GM12878 (cell line): ENCODE measurements around the gene PGBD5. TPM values are rescaled to one million over a fixed set of nuclear protein-coding genes. Genes with fewer than 3 reads are reported as not detected.

Experiments
- ATAC-seq: fragments of 200-7000 bp; cut with Tn5 transposase; 3 replicates; pipeline ENCODE4 v1.9.1; 2020; ENCODE audit warnings: mild to moderate bottlenecking, moderate library complexity
- BruUV-seq: library from RNA; stranded (reverse); fragments of 400-500 nt; replicated peaks from 2 replicates; lab custom pipeline; 2021; lab: Mats Ljungman, UMichigan
- CTCF ChIA-PET: fragments of 300-600 bp; sonication (Branson Sonifier 250); formaldehyde crosslinking; extraction: SDS; loops from one replicate; lab custom pipeline; 2021; ENCODE audit warnings: inconsistent platforms; lab: Yijun Ruan, JAX
- POLR2A ChIA-PET: fragments of 350-600 bp; formaldehyde crosslinking; extraction: SDS; loops from one replicate; lab custom pipeline; 2021; ENCODE audit warnings: inconsistent platforms; lab: Charles Lee
- RAD21 ChIA-PET: fragments of 300-600 bp; sonication (Branson Sonifier 250); formaldehyde crosslinking; loops from one replicate; lab custom pipeline; 2023; ENCODE audit warnings: antibody characterized with exemption; ENCODE audit not compliant: unreplicated experiment; lab: Charles Lee
- SMC1A ChIA-PET: fragments of 300-600 bp; sonication (Branson Sonifier 250); formaldehyde crosslinking; loops from one replicate; lab custom pipeline; 2023; ENCODE audit not compliant: unreplicated experiment, uncharacterized antibody; lab: Charles Lee
- DNase-seq: peaks from one replicate; pipeline ENCODE4 v3.0.0-alpha.2; 2011; ENCODE audit warnings: low read depth, low spot score
- FAIRE-seq: peaks from 3 replicates; lab custom pipeline; 2011; peaks lifted over from hg19 to GRCh38; lab: Jason Lieb, UNC
- H2AFZ ChIP-seq: 2 replicates; pipeline ENCODE4 v1.6.0; 2011; ENCODE audit warnings: low read depth, low read length, control low read depth; ENCODE audit not compliant: control insufficient read depth
- H3K27ac ChIP-seq: 2 replicates; pipeline ENCODE4 v1.5.1; 2011; ENCODE audit warnings: control low read depth; ENCODE audit not compliant: control insufficient read depth, insufficient read depth
- H3K27me3 ChIP-seq, 2 experiments: replicated peaks in 1 of 2; 2 replicates each; pipeline versions ENCODE4 v1.6.0 to v1.6.1; 2011; ENCODE audit warnings: low read length in 1 of 2; ENCODE audit not compliant: control insufficient read depth in 2 of 2, insufficient read depth in 2 of 2
- H3K36me3 ChIP-seq, 2 experiments: 2 replicates each; pipeline ENCODE4 v1.5.1; 2011; ENCODE audit warnings: low read length in 1 of 2; ENCODE audit not compliant: control insufficient read depth in 2 of 2, insufficient read depth in 2 of 2
- H3K4me1 ChIP-seq: 2 replicates; pipeline ENCODE4 v1.6.1; 2011; ENCODE audit warnings: mild to moderate bottlenecking, low read length, moderate library complexity, mixed read lengths; ENCODE audit not compliant: control insufficient read depth, insufficient read depth
- H3K4me2 ChIP-seq: 2 replicates; pipeline ENCODE4 v1.6.0; 2011; ENCODE audit warnings: control low read depth; ENCODE audit not compliant: control insufficient read depth, insufficient read depth
- H3K4me3 ChIP-seq: fragments of 200-600 bp; sonication (generic); 2 replicates; pipeline ENCODE4 v1.5.1; 2016
- H3K79me2 ChIP-seq: 2 replicates; pipeline ENCODE4 v1.6.0; 2011; ENCODE audit warnings: low read length; ENCODE audit not compliant: control insufficient read depth, insufficient read depth
- H3K9ac ChIP-seq: 2 replicates; pipeline ENCODE4 v1.8.0; 2011; ENCODE audit warnings: low read length, control low read depth, mixed read lengths; ENCODE audit not compliant: control insufficient read depth, insufficient read depth
- H3K9me3 ChIP-seq: replicated peaks from 3 replicates; pipeline ENCODE4 v1.5.1; 2011; ENCODE audit warnings: mild to moderate bottlenecking, low read length; ENCODE audit not compliant: control insufficient read depth, insufficient read depth
- H4K20me1 ChIP-seq: 2 replicates; pipeline ENCODE4 v1.6.0; 2011; ENCODE audit not compliant: control insufficient read depth, insufficient read depth
- ASH2L ChIP-seq: fragments of 300-600, 200-600 bp; sonication (generic); IDR thresholded peaks from 2 replicates; pipeline ENCODE4 v1.6.1; 2017; ENCODE audit warnings: low read depth, mild to moderate bottlenecking, borderline replicate concordance
- EGR1 ChIP-seq, 2 experiments: IDR thresholded peaks; 1 replicate in 1 of 2; 2 replicates in 1 of 2; pipeline ENCODE4 v1.6.1; 2011 to 2012; ENCODE audit warnings: low read depth in 2 of 2, low read length in 2 of 2, borderline replicate concordance in 1 of 2, mild to moderate bottlenecking in 1 of 2, moderate library complexity in 1 of 2
- GABPA ChIP-seq: IDR thresholded peaks from 2 replicates; pipeline ENCODE4 v1.6.1; 2014; ENCODE audit warnings: antibody characterized with exemption, low read depth, mild to moderate bottlenecking, inconsistent platforms
- MEF2B ChIP-seq: fragments of 450-650 bp; IDR thresholded peaks from 2 replicates; pipeline ENCODE4 v1.6.1; 2018; ENCODE audit warnings: mild to moderate bottlenecking, moderate library complexity; ENCODE audit not compliant: partially characterized antibody, poor library complexity, severe bottlenecking
- NR2C2 ChIP-seq: IDR thresholded peaks from 2 replicates; pipeline ENCODE4 v1.6.1; 2011; ENCODE audit warnings: borderline replicate concordance, low read depth; ENCODE audit not compliant: control insufficient read depth, insufficient read length
- RAD51 ChIP-seq: fragments of 450-650 bp; IDR thresholded peaks from 2 replicates; pipeline ENCODE4 v1.6.1; 2016; ENCODE audit warnings: moderate library complexity, mild to moderate bottlenecking, inconsistent platforms
- SREBF2 ChIP-seq: IDR thresholded peaks from 2 replicates; pipeline ENCODE4 v1.6.1; 2012; ENCODE audit warnings: mild to moderate bottlenecking, low read length
- SRF ChIP-seq, 2 experiments: IDR thresholded peaks; 2 replicates each; pipeline ENCODE4 v1.6.1; 2011; ENCODE audit warnings: low read depth in 2 of 2, low read length in 2 of 2, mild to moderate bottlenecking in 1 of 2, moderate library complexity in 1 of 2
- SUZ12 ChIP-seq: fragments of 200-600 bp; sonication (generic); IDR thresholded peaks from one replicate; pipeline ENCODE4 v1.6.1; 2018; ENCODE audit warnings: antibody characterized with exemption, mild to moderate bottlenecking; ENCODE audit not compliant: unreplicated experiment
- ZNF384 ChIP-seq: IDR thresholded peaks from 2 replicates; pipeline ENCODE4 v1.6.1; 2012; ENCODE audit warnings: low read depth, mild to moderate bottlenecking, low read length, improper control_type of control experiment, borderline replicate concordance
- ZNF622 ChIP-seq: fragments of 450-650 bp; IDR thresholded peaks from 2 replicates; pipeline ENCODE4 v1.6.1; 2017; ENCODE audit warnings: mild to moderate bottlenecking, inconsistent platforms
- ZZZ3 ChIP-seq: IDR thresholded peaks from 2 replicates; pipeline ENCODE4 v1.6.1; 2011; ENCODE audit warnings: low read depth; ENCODE audit not compliant: control insufficient read depth, insufficient read length
- WGBS: methylation state at CpG from one replicate; pipeline ENCODE4 v1.1.6; 2016; ENCODE audit warnings: low lambda C conversion rate; ENCODE audit not compliant: insufficient replicate concordance, insufficient coverage; ENCODE audit errors: missing lambda C conversion rate; 5-methylcytosine and 5-hydroxymethylcytosine counted together
- in situ Hi-C: fragments of 300-500 bp; cut with MboI; formaldehyde crosslinking; loops from 9 replicates; pipeline ENCODE4 v1.14.3; 2018; ENCODE audit warnings: mixed read lengths
- intact Hi-C: fragments of 100-400 bp; cut with micrococcal nuclease; formaldehyde crosslinking; loops from one replicate; pipeline ENCODE4 v1.14.2; 2022; ENCODE audit not compliant: unreplicated experiment
- polyA plus RNA-seq, 11 experiments: library from polyadenylated mRNA; depleted of rRNA in 4 of 11; unstranded in 6 of 11; stranded (reverse) in 5 of 11; fragments of >200 nt; fragmentation: Nextera tagmentation in 4 of 11; fragmentation: Illumina TruSeq in 1 of 11; extraction: Ambion mirVana in 4 of 11; extraction: Trizol in 1 of 11; gene quantifications; 1 replicate in 1 of 11; 2 replicates in 10 of 11; pipeline versions ENCODE4 v1.2.1 to v1.2.3, GENCODE V29; 2011 to 2016; ENCODE audit warnings: inconsistent platforms in 2 of 11, missing spikeins in 2 of 11, low read depth in 1 of 11
- total RNA-seq, 4 experiments: library from RNA; depleted of rRNA in 3 of 4; stranded (reverse); fragments of >200 nt in 3 of 4; fragmentation: Illumina TruSeq in 1 of 4; extraction: Trizol in 1 of 4; gene quantifications; 2 replicates each; pipeline versions ENCODE4 v1.2.1 to v1.2.3, GENCODE V29; 2013 to 2021
- TF ChIP-seq, protein P1 (sequence below): fragments of 450-650 bp; IDR thresholded peaks from 2 replicates; pipeline ENCODE4 v1.6.1; 2014; ENCODE audit warnings: mild to moderate bottlenecking
- TF ChIP-seq, protein P2 (sequence below): IDR thresholded peaks from 2 replicates; pipeline ENCODE4 v1.6.1; 2011; ENCODE audit warnings: low read depth, mild to moderate bottlenecking, low read length, moderate library complexity, borderline replicate concordance; ENCODE audit errors: extremely low read depth
- TF ChIP-seq, protein P3 (sequence below): fragments of 450-650 bp; IDR thresholded peaks from 2 replicates; pipeline ENCODE4 v1.6.1; 2017; ENCODE audit warnings: mild to moderate bottlenecking, moderate library complexity
- TF ChIP-seq, protein P4 (sequence below): fragments of 450-650 bp; formaldehyde crosslinking; IDR thresholded peaks from 2 replicates; pipeline ENCODE4 v1.4.0; 2022; ENCODE audit warnings: mild to moderate bottlenecking, moderate library complexity

PGBD5 gene
- total and polyA plus RNA-seq, 10 of the 15 experiments (the other 5 are each of a cell fraction or from before 2014, with no cell fraction given), result 0.03 TPM; not detected in 9

DNA sequence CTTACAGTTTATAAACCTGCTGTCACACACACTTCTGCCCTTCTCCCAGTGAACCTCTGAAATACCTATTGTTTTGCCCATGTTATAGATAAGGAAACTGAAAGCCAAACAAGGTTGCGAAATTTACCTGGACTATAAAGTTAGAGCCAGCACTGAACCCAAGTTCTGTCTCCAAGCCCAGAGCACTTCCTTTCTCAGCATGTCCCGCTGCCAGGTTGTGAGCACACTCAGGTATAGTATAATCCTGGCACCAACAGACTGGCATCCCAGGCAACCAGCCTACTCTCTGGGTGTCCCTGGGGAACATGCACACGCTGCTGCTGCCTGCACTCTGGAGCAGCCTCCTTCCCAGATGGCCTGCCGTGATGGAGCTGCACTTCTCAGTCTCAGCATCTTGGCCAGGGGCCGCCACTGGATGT, 45.1 kb downstream of the PGBD5 start:
- Histone ChIP-seq H3K9ac (no peak overlapping the region), H3K9me3 (peaks cover 2% of the 10 kb centered on the region; the same call in 1 of the 3 replicates), H3K27me3 (no peaks in the 10 kb centered on the region), H3K36me3 (no peaks in the 10 kb centered on the region), H3K4me2 (no peak overlapping the region), H4K20me1 (no peaks in the 10 kb centered on the region), H3K4me3 (no peak overlapping the region), H3K4me1 (no peaks in the 10 kb centered on the region), H3K79me2 (no peaks in the 10 kb centered on the region), H2AFZ (no peak overlapping the region), H3K27ac (no peak overlapping the region)
- no TSS peak for BruUV-seq
- ChIA-PET POLR2A (no interaction called here), SMC1A (no interaction called here), CTCF (no interaction called here), RAD21 (no interaction called here)
- FAIRE-seq (no peak), DNase-seq (no peak), ATAC-seq (no peak)
- WGBS, result 2% methylated on average over 5 of the region's 5 CpGs
- in situ Hi-C loops (no loop called here), intact Hi-C loops (no loop called here)
- no peak for TF ChIP-seq ZNF622
- TF ChIP-seq ZZZ3, result no peak
- no peak for TF ChIP-seq ASH2L
- no peak for TF ChIP-seq GABPA
- TF ChIP-seq, protein P1, sequence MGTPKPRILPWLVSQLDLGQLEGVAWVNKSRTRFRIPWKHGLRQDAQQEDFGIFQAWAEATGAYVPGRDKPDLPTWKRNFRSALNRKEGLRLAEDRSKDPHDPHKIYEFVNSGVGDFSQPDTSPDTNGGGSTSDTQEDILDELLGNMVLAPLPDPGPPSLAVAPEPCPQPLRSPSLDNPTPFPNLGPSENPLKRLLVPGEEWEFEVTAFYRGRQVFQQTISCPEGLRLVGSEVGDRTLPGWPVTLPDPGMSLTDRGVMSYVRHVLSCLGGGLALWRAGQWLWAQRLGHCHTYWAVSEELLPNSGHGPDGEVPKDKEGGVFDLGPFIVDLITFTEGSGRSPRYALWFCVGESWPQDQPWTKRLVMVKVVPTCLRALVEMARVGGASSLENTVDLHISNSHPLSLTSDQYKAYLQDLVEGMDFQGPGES, result no peak
- TF ChIP-seq, protein P2, sequence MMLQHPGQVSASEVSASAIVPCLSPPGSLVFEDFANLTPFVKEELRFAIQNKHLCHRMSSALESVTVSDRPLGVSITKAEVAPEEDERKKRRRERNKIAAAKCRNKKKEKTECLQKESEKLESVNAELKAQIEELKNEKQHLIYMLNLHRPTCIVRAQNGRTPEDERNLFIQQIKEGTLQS, result no peak
- TF ChIP-seq SRF (IDR thresholded peaks at IDR 0.05; ENCODE audit: low read depth in 2 of 2, low read length in 2 of 2), result no peak
- TF ChIP-seq ZNF384, result no peak
- no peak for TF ChIP-seq NR2C2
- no peak for TF ChIP-seq RAD51
- TF ChIP-seq, protein P3, sequence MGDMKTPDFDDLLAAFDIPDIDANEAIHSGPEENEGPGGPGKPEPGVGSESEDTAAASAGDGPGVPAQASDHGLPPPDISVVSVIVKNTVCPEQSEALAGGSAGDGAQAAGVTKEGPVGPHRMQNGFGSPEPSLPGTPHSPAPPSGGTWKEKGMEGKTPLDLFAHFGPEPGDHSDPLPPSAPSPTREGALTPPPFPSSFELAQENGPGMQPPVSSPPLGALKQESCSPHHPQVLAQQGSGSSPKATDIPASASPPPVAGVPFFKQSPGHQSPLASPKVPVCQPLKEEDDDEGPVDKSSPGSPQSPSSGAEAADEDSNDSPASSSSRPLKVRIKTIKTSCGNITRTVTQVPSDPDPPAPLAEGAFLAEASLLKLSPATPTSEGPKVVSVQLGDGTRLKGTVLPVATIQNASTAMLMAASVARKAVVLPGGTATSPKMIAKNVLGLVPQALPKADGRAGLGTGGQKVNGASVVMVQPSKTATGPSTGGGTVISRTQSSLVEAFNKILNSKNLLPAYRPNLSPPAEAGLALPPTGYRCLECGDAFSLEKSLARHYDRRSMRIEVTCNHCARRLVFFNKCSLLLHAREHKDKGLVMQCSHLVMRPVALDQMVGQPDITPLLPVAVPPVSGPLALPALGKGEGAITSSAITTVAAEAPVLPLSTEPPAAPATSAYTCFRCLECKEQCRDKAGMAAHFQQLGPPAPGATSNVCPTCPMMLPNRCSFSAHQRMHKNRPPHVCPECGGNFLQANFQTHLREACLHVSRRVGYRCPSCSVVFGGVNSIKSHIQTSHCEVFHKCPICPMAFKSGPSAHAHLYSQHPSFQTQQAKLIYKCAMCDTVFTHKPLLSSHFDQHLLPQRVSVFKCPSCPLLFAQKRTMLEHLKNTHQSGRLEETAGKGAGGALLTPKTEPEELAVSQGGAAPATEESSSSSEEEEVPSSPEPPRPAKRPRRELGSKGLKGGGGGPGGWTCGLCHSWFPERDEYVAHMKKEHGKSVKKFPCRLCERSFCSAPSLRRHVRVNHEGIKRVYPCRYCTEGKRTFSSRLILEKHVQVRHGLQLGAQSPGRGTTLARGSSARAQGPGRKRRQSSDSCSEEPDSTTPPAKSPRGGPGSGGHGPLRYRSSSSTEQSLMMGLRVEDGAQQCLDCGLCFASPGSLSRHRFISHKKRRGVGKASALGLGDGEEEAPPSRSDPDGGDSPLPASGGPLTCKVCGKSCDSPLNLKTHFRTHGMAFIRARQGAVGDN, result no peak
- no peak for TF ChIP-seq SUZ12
- TF ChIP-seq EGR1 (IDR thresholded peaks at IDR 0.05; ENCODE audit: borderline replicate concordance in 1 of 2, low read depth in 2 of 2, low read length in 2 of 2), result no peak
- TF ChIP-seq, protein P4, sequence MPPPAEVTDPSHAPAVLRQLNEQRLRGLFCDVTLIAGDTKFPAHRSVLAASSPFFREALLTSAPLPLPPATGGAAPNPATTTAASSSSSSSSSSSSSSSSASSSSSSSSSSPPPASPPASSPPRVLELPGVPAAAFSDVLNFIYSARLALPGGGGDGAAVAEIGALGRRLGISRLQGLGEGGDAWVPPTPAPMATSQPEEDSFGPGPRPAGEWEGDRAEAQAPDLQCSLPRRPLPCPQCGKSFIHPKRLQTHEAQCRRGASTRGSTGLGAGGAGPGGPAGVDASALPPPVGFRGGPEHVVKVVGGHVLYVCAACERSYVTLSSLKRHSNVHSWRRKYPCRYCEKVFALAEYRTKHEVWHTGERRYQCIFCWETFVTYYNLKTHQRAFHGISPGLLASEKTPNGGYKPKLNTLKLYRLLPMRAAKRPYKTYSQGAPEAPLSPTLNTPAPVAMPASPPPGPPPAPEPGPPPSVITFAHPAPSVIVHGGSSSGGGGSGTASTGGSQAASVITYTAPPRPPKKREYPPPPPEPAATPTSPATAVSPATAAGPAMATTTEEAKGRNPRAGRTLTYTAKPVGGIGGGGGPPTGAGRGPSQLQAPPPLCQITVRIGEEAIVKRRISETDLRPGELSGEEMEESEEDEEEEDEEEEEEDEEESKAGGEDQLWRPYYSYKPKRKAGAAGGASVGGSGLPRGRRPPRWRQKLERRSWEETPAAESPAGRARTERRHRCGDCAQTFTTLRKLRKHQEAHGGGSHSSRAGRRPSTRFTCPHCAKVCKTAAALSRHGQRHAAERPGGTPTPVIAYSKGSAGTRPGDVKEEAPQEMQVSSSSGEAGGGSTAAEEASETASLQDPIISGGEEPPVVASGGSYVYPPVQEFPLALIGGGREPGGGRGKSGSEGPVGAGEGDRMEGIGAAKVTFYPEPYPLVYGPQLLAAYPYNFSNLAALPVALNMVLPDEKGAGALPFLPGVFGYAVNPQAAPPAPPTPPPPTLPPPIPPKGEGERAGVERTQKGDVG (CRISPR knock-in tag), result no peak
- TF ChIP-seq SREBF2, result no peak
- no peak for TF ChIP-seq MEF2B
